ENCODE results near the gene PIK3R5.

PIK3R5 gene

GRCh38 chr17:8953156-8953885, 12.2 kb downstream of the PIK3R5 start:
- in situ Hi-C loops (cut with MboI; ENCODE audit: low sequenced_read_pairs): no loop called here

DNA sequence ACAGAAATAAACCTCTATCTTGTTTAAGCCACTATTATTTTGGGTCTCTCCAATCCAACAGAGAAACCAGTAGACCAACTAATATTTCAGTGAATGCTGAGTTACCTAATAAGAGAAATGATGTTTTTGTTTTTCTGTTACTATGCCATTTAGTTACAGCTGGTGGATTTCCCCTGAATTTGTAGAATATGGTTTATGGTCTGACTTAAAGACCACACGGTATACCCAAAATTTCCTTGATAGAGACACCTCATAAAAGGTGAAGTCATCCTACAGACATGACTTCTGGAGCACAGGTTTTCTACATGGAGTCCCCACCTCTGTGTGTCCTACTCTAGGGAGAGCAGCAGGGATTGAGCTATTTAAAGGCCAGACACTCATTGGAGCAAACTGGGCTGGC, 13.3 kb downstream of the PIK3R5 start:
- in situ Hi-C loops (cut with MboI; ENCODE audit: low sequenced_read_pairs): no loop called here

DNA sequence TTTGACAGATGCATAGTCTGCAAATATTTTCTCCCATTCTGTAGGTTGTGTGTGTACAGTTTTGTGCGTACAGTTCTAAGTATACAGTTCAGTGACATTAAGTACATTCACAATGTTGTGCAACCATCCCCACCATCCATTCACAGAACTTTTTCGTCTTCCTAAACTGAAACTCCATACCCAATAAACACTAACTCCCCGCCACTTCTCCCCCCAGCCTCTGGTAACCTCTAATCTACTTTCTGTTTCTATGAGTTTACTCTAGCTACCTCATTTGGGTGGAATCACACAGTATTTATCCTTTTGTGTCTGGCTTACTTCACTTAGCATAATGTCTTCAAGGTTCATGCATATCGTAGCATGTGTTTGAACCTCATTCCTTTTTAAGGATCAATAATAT, 14.3 kb downstream of the PIK3R5 start:
- in situ Hi-C loops (cut with MboI; ENCODE audit: low sequenced_read_pairs): no loop called here

DNA sequence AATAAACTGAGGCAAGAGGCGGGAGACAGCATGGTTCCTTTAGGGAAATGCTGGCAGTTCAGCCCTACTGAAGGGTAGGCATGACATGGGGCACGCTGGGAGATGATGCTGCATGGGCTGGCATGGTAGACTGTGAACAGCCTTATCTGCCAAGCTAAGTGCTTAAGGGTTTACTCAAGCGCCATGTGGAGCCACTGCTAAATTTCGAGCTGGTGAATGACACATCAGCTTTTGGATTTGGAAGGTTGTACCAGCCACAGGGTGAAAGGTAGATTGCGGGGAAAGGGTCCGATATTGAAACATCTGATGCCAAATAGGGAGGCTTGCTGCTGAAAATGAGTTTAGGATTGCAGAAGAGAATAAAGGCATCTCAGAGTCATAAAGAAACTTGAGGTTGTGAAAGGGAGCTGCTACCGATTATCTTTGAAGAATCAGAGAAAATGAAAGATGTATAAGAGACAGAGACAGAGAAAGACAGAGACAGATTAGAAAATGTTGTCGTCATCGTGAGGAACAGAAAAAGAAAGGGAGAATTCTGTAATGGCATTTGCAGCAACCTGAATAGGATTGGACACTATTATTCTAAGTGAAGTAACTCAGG, 16.3 kb downstream of the PIK3R5 start:
- in situ Hi-C loops (cut with MboI; ENCODE audit: low sequenced_read_pairs): no loop called here

GRCh38 chr17:8948462-8948861, 17.0 kb downstream of the PIK3R5 start:
- in situ Hi-C loops (cut with MboI; ENCODE audit: low sequenced_read_pairs): no loop called here

DNA sequence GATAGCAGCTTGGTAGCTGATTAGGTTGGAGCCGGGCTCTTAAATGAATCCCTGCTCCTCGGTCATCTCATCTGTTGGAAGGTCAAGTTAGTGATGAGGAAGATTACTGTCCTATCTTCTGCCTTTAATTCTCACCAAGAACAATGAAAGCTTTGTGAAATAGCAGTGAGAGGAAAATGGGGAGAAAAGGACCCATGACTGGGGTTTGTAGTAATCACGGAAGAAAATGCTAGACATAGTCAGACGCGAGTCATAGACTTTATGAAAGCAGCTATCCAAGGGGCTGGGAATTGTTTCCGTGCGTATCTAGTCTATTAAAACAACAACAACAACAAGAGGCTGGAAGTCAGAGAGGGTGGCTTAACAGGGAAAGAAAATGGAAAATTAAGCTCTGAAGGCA, 18.3 kb downstream of the PIK3R5 start:
- in situ Hi-C loops (cut with MboI; ENCODE audit: low sequenced_read_pairs): no loop called here

- in situ Hi-C loops (cut with MboI; ENCODE audit: low sequenced_read_pairs): no loop called here
Measured at GRCh38 chr17:8946476-8946875, 19.0 kb downstream of the PIK3R5 start.

DNA sequence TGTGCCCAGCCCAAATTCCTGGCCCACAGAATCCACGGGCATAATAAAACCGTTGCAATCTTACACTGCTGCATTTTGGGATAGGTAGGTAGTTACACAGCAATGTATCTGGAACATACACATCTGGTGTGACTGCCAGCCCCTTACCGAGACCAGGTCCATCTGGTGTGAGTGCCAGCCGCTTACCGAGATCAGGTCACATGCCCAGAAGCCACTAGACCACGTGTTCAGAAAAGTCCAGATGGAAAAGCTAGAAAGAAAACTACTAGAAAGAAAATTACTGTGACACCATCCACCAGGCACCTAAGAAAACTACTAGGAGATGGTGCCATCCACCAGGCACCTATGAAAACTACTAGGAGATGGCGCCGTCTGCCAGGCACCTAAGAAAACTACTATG, 19.4 kb downstream of the PIK3R5 start:
- in situ Hi-C loops (cut with MboI; ENCODE audit: low sequenced_read_pairs): no loop called here

DNA sequence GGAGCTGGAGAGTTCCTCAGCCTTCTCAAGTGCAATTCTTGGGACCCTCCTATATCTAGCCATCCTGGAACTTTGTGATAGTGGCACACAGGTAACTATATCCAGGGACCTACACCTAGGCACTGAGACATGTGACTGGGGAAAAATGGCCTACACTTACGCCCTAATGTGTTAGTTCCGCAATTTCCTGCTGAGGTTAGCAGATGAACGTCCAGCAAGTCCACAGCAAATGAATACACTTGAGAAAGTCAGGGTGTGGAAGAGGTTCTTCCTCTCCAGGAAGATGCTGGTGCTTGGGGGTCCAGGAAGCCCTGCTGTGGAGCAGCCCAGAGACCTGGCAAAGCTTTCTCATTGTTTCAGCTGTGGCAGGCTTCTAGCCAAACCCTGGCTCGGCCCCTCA, 20.8 kb downstream of the PIK3R5 start:
- in situ Hi-C loops (cut with MboI; ENCODE audit: low sequenced_read_pairs): no loop called here

- in situ Hi-C loops (cut with MboI; ENCODE audit: low sequenced_read_pairs): no loop called here
Measured at GRCh38 chr17:8944083-8944482, 21.4 kb downstream of the PIK3R5 start.

DNA sequence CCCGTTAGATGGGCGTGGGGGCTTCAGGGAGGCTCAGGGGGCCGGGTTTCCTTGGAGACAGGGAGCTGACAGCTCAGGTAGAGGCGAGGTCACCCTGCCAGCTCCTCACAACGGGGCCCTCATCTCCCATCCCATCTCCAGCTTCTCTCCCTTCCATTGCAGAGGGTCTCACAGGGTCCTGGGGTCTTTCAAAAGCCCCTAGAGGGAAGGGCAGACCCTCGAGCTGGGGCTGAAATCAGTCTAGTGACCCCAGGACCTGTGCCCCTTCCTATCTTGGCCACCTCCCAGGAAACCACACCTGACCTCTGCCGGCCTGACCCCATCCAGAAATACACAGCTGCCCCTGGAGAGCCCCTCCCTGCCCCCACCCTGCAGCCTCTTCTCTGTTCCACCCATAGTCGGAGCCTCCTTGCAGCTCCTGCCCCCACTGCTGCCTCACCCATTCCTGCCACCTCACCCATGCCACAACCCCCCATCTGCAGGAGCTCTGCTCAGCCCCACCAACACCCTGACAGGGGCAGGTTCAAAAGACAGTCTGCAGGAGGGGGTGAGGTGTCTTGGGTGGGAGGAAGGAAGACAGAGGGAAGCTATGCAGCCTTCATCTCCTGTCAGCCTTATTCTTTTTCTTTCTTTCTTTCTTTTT, 23.4 kb downstream of the PIK3R5 start:
- in situ Hi-C loops (cut with MboI; ENCODE audit: low sequenced_read_pairs): no loop called here

- in situ Hi-C loops (cut with MboI; ENCODE audit: low sequenced_read_pairs): no loop called here
Measured at GRCh38 chr17:8941520-8941919, 24.0 kb downstream of the PIK3R5 start.

GRCh38 chr17:8940866-8941471, 24.5 kb downstream of the PIK3R5 start:
- in situ Hi-C loops (cut with MboI; ENCODE audit: low sequenced_read_pairs): no loop called here

GRCh38 chr17:8939496-8940334, 25.8 kb downstream of the PIK3R5 start:
- in situ Hi-C loops (cut with MboI; ENCODE audit: low sequenced_read_pairs): no loop called here

- in situ Hi-C loops (cut with MboI; ENCODE audit: low sequenced_read_pairs): no loop called here
Measured at GRCh38 chr17:8938933-8939332, 26.6 kb downstream of the PIK3R5 start.

DNA sequence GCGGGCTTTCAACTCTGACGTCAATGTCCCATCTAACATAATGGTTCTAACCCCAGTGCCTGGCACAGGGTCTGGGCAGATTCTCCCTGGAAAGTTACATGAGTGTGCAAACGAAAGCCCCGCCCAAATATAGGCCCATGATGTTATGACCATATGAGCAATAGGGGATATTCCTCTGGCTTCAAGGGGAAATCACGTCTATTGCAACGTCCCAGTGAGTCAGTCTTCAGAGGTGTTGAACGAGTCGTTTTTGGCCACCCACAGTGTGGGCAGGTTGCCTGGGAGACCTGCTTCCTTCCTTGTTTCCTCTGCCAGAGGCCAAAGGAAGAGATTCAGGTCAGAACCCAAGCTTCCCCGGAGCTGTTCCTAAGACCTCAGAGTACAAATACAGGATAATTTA, 30.3 kb downstream of the PIK3R5 start:
- in situ Hi-C loops (cut with MboI; ENCODE audit: low sequenced_read_pairs): no loop called here

DNA sequence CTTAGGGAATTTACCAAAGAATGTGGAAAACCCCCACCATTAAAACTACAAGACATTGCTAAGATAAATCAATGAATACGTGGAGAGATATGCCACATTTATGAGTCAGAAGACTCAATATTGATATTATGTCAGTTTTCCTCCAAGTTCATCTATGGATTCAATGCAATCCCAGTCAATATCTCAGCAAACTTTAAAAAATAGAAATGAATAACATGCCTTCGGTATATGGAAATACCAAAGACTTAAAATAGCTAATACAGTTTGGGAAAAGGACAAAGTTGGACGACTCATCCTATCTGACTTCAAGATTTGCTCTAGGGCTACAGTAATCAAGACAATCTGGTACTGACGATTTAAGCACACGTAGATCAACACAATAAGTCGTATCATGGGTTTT, 31.2 kb downstream of the PIK3R5 start:
- in situ Hi-C loops (cut with MboI; ENCODE audit: low sequenced_read_pairs): no loop called here

DNA sequence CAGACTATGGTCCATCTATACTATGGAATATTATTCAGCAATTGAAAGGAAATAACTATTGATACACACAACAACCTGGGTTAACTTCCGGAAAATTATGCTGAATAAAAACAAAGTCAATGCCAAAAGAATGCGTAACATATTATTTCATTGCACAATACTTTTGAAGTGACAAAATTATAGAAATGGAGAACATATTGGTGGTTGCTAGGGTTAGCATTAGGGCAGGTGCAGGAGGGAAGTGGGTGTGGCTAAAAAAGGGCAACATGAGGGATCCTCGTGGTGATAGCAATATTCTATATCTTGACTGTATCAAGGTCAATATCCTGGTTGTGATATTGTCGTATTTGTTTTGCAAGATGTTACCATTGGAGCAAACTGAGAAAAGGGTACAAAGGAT, 34.9 kb downstream of the PIK3R5 start:
- in situ Hi-C loops (cut with MboI; ENCODE audit: low sequenced_read_pairs): no loop called here

- in situ Hi-C loops (cut with MboI; ENCODE audit: low sequenced_read_pairs): no loop called here
Measured at GRCh38 chr17:8928347-8928746, 37.2 kb downstream of the PIK3R5 start.

DNA sequence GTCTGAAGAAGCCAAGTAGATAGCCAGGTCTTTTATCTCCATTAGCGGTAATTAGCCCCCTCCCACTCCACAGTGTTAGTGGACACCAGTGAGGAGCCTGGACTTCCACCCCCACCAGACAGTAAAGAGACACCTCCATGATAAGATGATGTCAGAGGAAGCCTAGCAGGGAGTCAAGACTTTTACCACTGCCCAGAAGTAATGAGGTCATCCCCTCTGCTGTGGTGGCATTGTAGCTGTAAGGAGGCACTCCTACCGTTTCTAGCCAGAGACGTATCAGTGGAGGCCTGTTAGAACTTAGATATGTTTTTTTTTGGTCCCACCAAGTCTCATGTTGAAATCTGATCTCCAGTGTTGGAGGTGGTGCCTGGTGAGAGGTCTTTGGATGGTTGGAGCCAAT, 38.1 kb downstream of the PIK3R5 start:
- in situ Hi-C loops (cut with MboI; ENCODE audit: low sequenced_read_pairs): no loop called here

- in situ Hi-C loops (cut with MboI; ENCODE audit: low sequenced_read_pairs): no loop called here
Measured at GRCh38 chr17:8925808-8926207, 39.7 kb downstream of the PIK3R5 start.
